Stimulated activated CD4-positive, alpha-beta T cell treated with anti-CD3 and anti-CD28 coated beads, Interleukin-2, amount 100 ng/mL, for 48 hours (primary cell): ENCODE data around the gene HERPUD1.
"Not testable (repeated sequence)": the region's sequence is repeated elsewhere in the genome, so short reads cannot be mapped to it uniquely, and the experiment has no call there.

ENCODE experiments used
- DNase-seq, 2 donors: peaks; one replicate each; pipeline ENCODE4 v3.0.0-alpha.2; 2020

Gene HERPUD1

GRCh38 chr16:56983211-56983751, 51.3 kb downstream of the HERPUD1 start:
- no peak for DNase-seq

DNA sequence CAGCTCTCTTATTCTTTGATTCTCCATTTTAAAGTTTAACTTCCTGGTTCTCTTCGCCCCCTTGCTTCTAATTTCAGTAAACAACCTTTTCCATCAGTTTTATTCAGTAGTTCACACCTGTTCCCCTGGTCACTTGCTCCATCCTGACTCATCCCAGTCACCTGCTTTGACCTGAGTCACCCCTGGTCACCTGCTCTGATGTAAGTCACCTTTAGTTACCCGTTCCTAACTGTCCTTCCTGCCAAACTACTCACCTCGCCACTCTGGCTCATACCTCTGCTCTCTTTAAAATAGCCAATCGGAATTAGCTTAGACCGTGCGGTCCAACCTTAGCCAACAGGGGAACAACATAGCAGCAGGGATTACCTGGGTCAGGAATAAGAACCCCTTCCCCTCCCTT, 52.7 kb downstream of the HERPUD1 start:
- no peak for DNase-seq

GRCh38 chr16:56985288-56985961, 53.5 kb downstream of the HERPUD1 start:
- no peak for DNase-seq

GRCh38 chr16:56985962-56986360, 54.0 kb downstream of the HERPUD1 start:
- no peak for DNase-seq

DNA sequence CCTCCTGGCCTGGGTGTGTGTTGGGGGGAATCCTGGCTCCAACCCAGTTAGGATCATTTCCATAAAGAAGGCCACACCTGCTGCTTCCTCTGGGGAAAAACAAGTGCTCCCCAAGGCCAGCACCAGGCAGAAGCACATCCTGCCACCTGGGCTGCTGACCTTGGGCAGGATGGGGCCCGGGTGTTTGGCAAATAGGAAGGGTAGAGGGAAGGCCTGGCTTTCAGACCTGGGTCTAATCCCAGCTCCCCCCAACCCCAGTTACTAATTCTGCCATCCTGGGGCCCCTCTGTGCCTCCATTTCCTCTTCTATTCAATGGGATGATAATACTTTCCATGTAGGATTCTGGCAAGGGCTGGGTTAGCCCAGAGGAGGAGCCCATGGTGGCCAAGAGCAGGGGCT, 54.4 kb downstream of the HERPUD1 start:
- no peak for DNase-seq

- not testable (repeated sequence) for DNase-seq
Observed at GRCh38 chr16:56986908-56987307, 55.0 kb downstream of the HERPUD1 start.

- no peak for DNase-seq
Observed at GRCh38 chr16:56987692-56988091, 55.8 kb downstream of the HERPUD1 start.

DNA sequence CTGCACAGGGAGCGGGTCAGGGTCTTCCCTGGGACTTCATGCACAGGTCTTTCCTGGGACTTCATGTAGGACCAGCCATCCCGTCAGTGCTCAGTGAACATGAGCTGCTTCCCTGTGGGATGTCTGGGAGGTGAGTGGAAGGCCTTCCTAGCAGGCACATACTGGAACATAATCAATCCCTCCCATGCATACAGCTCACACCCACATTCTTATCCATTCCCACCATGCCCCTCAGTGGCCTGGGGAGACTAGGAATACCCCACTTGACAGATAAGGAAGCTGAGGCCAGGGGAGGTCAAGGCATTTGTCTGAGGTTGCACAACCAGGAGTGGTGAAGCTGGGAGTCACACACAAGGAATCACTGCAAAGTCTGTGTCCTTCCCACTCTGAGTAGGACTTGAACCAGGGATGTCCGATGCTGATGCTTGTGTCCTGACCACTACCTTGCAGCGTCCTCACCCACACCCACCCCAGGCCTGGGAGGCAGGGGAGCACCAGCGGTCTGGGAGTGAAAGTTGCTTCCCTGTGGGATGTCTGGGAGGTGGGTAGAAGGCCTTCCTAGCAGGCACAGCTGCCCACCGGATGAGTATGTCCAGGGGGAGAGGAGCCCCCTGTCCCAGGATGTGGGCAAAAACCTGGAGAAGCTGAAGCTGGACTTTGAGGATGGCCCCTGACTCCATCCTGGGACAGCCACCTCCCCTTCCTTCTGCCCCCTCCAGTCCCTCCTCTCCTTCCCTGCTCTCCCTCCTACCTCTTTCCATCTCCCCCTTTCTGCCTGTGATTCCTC, 56.4 kb downstream of the HERPUD1 start:
- DNase-seq: no peak

GRCh38 chr16:56988948-56989945, 57.3 kb downstream of the HERPUD1 start, which contains the start of gene NLRC5:
TSS of gene NLRC5 (plus strand) at chr16:56989557. CDS start at chr16:57020713, 31,156 bp downstream.
- peak; percentile 89 to 90 for DNase-seq

DNA sequence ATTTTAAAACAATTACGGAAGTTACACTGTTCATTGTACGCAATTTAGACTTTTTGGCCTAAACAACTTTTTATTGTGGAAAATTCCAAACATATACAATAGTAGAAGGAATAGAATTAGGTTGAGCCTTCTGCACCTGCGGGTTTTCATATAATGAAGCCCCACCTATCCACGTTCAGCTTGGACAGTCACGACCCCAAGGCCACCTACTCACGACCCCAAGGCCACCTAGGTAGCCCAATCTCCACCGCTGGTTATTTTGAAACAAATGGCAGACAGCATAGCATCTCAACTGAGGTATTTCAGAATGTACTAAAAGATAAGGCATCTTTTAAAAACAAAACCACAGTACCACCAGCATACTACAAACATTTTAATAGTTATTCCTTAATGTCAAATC, 58.0 kb downstream of the HERPUD1 start:
- no peak for DNase-seq

DNA sequence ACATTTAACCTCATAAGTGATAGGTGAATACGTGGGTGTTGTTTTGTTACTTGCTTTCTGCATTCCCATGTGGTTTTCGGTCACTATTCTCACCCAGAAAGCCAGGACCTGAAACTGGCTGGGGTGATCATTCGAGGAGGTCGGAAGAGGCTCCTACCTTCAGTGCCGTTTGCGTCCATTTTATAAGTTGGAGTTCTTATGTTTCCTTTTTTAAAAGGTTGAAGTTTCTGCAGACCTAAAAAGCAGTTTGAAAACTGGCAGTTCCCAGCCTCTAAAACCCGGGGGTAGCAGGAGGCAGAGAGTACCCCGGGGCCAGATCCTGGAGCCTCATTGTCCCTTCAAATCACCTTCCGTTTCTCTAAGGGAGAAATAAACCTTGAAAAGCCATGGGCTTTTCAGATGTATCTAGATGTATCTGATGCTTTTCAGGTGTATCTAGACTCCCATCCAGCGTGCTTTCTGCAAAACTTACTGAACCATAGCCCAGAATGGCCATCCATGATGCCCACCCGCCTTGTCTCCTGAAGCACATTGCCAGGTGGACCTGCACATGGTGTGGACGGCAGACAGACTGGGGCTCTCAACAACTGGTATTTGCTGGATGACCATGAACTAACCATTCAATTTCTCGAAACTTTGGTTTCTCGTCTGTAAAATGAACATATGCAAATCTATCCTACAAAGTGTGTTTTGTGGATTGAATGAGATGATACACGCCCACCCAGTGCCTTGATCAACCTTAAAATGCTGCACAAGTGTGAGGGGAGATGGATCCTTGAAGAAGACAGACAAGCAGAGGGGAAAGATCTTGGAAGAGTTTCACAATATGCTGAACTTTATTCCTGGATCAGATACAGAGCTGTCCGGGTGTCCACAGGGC, 58.7 kb downstream of the HERPUD1 start:
- DNase-seq: no peak

DNA sequence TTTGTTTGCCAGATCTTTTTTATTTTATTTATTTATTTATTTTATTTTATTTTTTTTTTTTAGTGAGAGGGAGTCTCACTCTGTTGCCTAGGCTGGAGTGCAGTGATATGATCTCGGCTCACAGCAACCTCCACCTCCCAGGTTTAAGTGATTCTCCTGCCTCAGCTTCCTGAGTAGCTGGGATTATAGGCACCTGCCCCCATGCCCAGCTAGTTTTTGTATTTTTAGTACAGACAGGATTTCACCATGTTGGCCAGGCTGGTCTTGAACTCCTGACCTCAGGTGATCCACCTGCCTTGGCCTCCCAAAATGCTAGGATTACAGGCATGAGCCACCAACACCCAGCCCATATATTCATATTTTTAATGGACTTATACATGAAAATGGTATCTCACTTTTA, 60.5 kb downstream of the HERPUD1 start:
- DNase-seq: not testable (repeated sequence)

GRCh38 chr16:56993204-56993603, 61.3 kb downstream of the HERPUD1 start:
- no peak for DNase-seq

GRCh38 chr16:56994311-56994710, 62.4 kb downstream of the HERPUD1 start:
- DNase-seq: no peak
